NT2/D1 (cell line): ENCODE measurements around the gene MAP3K9.

ENCODE experiments used
- YY1 ChIP-seq: IDR thresholded peaks from 2 replicates; pipeline ENCODE4 v1.6.1; 2011; ENCODE audit not compliant: insufficient read length, insufficient read depth
- ZNF274 ChIP-seq: IDR thresholded peaks from 2 replicates; pipeline ENCODE4 v1.6.1; 2011; ENCODE audit warnings: mild to moderate bottlenecking, low read depth, low read length

DNA sequence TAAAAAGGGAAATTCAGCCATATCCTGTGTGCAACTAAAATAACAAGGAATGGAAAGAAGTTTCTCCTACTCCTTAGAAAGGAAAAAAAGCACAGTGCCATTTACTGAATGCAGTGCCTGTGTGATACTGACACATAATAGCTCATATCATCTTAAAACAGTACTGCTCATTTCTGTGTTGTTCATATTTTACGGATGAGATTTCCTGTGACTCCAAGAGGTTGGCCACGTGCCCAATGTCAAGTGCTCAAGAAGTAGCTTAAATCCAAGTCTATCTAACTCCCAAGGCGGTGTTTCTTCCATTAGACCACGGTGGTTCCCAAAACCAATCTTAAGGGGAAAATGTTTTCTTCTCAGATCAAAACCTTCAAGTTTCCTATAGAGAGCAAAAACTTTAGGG lies 20.0 kb downstream of the MAP3K9 start:
- TF ChIP-seq YY1 = no peak
- TF ChIP-seq ZNF274 = no peak
